Coronary artery (tissue), 2 donors: ENCODE results near the gene ETNK1.

Experiments used
- DNase-seq: peaks from one replicate; pipeline ENCODE4 v3.0.0-alpha.2; 2017; ENCODE audit warnings: low spot score
- H3K27ac ChIP-seq, 2 donors: fragments of 200-600 bp; sonication (generic); one replicate each; pipeline ENCODE4 v1.5.1; 2016 to 2019
- H3K4me3 ChIP-seq: fragments of 200-600 bp; sonication (generic); 2 replicates; pipeline ENCODE4 v1.5.1; 2016; ENCODE audit warnings: mild to moderate bottlenecking, moderate library complexity
- TF ChIP-seq, protein P1 (sequence below): fragments of 200-600 bp; sonication (generic); IDR thresholded peaks from one replicate; pipeline ENCODE4 v1.5.1; 2019; ENCODE audit warnings: antibody characterized with exemption

ETNK1 gene

GRCh38 chr12:22631863-22632463, 7.0 kb downstream of the ETNK1 start:
- DNase-seq = no peak
- H3K4me3 ChIP-seq = no peak overlapping the region
- no peak overlapping the region for H3K27ac ChIP-seq
- TF ChIP-seq, protein P1, sequence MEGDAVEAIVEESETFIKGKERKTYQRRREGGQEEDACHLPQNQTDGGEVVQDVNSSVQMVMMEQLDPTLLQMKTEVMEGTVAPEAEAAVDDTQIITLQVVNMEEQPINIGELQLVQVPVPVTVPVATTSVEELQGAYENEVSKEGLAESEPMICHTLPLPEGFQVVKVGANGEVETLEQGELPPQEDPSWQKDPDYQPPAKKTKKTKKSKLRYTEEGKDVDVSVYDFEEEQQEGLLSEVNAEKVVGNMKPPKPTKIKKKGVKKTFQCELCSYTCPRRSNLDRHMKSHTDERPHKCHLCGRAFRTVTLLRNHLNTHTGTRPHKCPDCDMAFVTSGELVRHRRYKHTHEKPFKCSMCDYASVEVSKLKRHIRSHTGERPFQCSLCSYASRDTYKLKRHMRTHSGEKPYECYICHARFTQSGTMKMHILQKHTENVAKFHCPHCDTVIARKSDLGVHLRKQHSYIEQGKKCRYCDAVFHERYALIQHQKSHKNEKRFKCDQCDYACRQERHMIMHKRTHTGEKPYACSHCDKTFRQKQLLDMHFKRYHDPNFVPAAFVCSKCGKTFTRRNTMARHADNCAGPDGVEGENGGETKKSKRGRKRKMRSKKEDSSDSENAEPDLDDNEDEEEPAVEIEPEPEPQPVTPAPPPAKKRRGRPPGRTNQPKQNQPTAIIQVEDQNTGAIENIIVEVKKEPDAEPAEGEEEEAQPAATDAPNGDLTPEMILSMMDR = peak; percentile 26

DNA sequence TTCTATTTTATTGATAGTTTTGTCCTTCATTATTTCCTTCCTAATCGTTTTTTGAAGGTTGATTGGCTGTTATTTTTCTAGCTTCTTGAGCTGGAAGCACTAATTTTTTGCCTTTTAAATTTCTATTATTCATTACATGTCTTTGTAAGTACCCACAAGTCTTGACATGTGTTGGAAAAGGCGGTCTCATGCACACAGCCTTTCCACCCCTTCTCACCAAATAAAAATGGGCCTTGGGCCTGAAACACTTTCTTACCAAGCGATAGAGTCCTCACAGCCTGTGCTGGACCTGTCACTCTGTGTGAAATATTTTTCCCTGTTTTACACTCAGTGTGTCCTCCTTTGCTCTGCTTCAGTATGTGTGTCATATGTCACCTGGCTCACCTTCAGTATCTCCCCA, 9.9 kb downstream of the ETNK1 start:
- no peak overlapping the region for H3K4me3 ChIP-seq
- no peak for DNase-seq
- H3K27ac ChIP-seq = no peak overlapping the region
- TF ChIP-seq, protein P1 = no peak

- Histone ChIP-seq H3K4me3 (no peak overlapping the region), H3K27ac (no peak overlapping the region)
- no peak for DNase-seq
- TF ChIP-seq, protein P1 = no peak
Observed at GRCh38 chr12:22635812-22636211, 10.8 kb downstream of the ETNK1 start.

GRCh38 chr12:22640851-22641250, 15.9 kb downstream of the ETNK1 start:
- TF ChIP-seq, protein P1 = no peak
- no peak for DNase-seq
- no peak overlapping the region for H3K27ac ChIP-seq
- no peak overlapping the region for H3K4me3 ChIP-seq

DNA sequence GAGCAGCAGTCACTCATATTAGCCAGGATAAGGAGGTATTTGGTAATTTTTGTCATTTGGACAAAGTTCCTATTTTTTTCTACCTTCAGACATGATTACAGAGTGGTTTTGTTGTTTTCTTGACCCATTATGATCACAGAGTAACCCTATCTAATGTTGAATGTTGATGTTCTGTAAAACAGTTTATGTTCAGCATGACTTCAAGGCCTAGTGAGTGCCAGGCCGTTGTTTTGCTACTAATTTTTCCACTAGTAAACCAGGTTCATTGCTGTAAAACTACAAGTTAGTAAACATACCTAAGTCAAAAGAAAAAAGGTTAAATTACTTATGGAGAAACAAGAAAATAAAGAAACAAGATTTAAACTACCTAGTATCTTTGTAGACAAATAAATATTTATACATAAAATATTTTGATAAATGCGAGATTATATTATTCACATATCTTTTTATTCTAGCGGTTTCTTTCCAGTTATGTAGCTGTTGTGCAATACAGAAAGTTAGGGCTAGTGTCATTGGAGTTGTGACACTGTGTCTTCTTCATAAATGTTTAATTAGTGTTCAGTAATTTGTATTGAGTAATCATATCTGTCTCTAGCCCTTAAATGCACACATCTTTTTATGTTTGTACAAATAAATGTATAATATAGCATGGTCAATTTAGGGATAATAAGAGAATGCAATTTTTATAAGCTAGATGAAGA, 16.5 kb downstream of the ETNK1 start:
- no peak overlapping the region for H3K27ac ChIP-seq
- TF ChIP-seq, protein P1 = no peak
- H3K4me3 ChIP-seq = no peak overlapping the region
- DNase-seq = no peak

DNA sequence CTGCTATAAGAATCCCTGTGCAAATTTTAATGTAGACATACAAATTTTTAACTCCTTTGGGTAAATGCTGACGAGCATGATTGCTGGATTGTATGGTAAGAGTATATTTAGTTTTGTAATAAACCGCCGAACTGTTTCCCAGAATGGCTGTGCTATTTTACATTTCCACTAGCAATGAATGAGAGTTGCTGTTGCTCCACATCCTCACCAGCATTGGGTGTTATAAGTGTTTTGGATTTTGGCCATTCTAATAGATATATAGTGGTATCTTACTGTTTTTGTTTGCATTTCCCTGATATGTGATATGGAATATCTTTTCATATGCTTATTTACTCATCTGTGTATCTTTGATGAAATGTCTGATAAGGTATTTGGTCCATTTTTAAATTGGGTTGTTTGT, 23.7 kb downstream of the ETNK1 start:
- Histone ChIP-seq H3K4me3 (no peak overlapping the region), H3K27ac (no peak overlapping the region)
- no peak for DNase-seq
- TF ChIP-seq, protein P1 = no peak

- Histone ChIP-seq H3K27ac (no peak overlapping the region), H3K4me3 (no peak overlapping the region)
- TF ChIP-seq, protein P1 = no peak
- no peak for DNase-seq
Observed at GRCh38 chr12:22653075-22653474, 28.1 kb downstream of the ETNK1 start.
